SK-N-SH treated with all-trans-retinoic acid at 6 μM for 48 hours (cell line): ENCODE measurements around the gene TBC1D3B.

Experiments
- RARB ChIP-seq: fragments of 250-450 bp; sonication (Bioruptor Pico); IDR thresholded peaks from 2 replicates; pipeline ENCODE4 v1.8.0; 2021; ENCODE audit warnings: mild to moderate bottlenecking, moderate library complexity
- SNAI2 ChIP-seq: fragments of 250-450 bp; sonication (Bioruptor Pico); IDR thresholded peaks from 2 replicates; pipeline ENCODE4 v1.5.0; 2020; ENCODE audit warnings: mild to moderate bottlenecking, moderate library complexity
- TCF4 ChIP-seq: fragments of 250-450 bp; sonication (Bioruptor Pico); IDR thresholded peaks from 2 replicates; pipeline ENCODE4 v1.8.0; 2021; ENCODE audit warnings: mild to moderate bottlenecking, moderate library complexity, borderline replicate concordance
- ZC3H10 ChIP-seq: fragments of 250-450 bp; sonication (Bioruptor Pico); IDR thresholded peaks from 2 replicates; pipeline ENCODE4 v1.5.1; 2021; ENCODE audit warnings: mild to moderate bottlenecking, moderate library complexity
- ZNF565 ChIP-seq: fragments of 450-650 bp; formaldehyde crosslinking; conservative IDR thresholded peaks from 2 replicates; pipeline ENCODE4 v1.5.0; 2020; ENCODE audit warnings: low read depth, mild to moderate bottlenecking, moderate library complexity
- TF ChIP-seq, protein P1 (sequence below): fragments of 250-450 bp; sonication (Bioruptor Pico); IDR thresholded peaks from 2 replicates; pipeline ENCODE4 v1.8.0; 2020; ENCODE audit warnings: mild to moderate bottlenecking, moderate library complexity, borderline replicate concordance
- TF ChIP-seq, protein P2 (sequence below): fragments of 250-450 bp; sonication (Bioruptor Pico); IDR thresholded peaks from 2 replicates; pipeline ENCODE4 v1.8.0; 2021; ENCODE audit warnings: low read depth, mild to moderate bottlenecking, moderate library complexity, borderline replicate concordance
- TF ChIP-seq, protein P3 (sequence below): fragments of 250-450 bp; sonication (Bioruptor Pico); IDR thresholded peaks from 2 replicates; pipeline ENCODE4 v1.5.1; 2020; ENCODE audit warnings: low read depth, mild to moderate bottlenecking, moderate library complexity
- TF ChIP-seq, protein P4 (sequence below): fragments of 250-450 bp; sonication (Bioruptor Pico); IDR thresholded peaks from 2 replicates; pipeline ENCODE4 v1.5.1; 2021; ENCODE audit warnings: mild to moderate bottlenecking, moderate library complexity

DNA sequence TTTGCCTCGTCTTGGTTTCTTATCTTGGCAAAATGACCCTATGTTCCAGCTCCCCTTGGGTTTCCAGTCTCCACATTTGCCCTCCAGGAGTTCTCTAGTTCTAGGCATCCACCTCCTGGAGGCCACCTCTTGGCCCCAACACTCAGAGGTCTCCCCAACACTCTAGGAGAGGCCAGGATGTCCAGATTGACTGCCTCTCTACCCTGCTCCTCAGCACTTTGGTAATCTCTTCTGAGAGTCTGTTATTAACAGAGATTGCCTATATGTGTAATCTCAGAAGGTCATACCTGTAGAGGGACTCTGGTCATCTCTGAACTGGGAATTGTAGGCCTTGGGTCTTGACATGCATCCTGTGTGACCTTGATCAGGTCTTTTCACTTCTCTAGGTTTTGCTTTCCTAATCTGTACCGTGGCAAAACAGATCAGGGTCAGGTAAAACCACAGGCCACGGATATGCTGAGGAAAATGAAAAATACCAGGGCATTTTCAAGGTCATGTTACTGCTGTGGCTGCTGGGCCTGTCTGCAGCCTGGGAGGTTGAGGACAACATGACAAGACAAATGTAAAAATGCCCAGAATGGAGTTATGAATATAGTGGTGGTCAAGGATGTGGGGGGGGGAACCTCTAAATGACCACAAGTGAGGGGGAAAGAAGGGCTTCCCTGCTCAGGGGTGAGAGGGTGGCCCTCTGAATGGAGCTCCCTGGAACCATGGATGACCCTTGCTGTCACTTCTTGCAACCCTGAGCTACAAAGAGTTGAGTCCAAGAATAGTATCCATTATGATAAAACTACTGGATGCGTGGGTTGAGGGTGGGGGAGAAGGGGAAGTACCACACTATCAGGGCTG lies 29.4 kb upstream of the TBC1D3B start:
- TF ChIP-seq TCF4 (CRISPR knock-in tag) (no peak), SNAI2 (no peak), ZNF565 (CRISPR knock-in tag) (no peak), ZC3H10 (CRISPR knock-in tag) (no peak), RARB (CRISPR knock-in tag) (no peak)
- TF ChIP-seq, protein P1, sequence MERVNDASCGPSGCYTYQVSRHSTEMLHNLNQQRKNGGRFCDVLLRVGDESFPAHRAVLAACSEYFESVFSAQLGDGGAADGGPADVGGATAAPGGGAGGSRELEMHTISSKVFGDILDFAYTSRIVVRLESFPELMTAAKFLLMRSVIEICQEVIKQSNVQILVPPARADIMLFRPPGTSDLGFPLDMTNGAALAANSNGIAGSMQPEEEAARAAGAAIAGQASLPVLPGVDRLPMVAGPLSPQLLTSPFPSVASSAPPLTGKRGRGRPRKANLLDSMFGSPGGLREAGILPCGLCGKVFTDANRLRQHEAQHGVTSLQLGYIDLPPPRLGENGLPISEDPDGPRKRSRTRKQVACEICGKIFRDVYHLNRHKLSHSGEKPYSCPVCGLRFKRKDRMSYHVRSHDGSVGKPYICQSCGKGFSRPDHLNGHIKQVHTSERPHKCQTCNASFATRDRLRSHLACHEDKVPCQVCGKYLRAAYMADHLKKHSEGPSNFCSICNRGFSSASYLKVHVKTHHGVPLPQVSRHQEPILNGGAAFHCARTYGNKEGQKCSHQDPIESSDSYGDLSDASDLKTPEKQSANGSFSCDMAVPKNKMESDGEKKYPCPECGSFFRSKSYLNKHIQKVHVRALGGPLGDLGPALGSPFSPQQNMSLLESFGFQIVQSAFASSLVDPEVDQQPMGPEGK (CRISPR knock-in tag): no peak
- TF ChIP-seq, protein P2, sequence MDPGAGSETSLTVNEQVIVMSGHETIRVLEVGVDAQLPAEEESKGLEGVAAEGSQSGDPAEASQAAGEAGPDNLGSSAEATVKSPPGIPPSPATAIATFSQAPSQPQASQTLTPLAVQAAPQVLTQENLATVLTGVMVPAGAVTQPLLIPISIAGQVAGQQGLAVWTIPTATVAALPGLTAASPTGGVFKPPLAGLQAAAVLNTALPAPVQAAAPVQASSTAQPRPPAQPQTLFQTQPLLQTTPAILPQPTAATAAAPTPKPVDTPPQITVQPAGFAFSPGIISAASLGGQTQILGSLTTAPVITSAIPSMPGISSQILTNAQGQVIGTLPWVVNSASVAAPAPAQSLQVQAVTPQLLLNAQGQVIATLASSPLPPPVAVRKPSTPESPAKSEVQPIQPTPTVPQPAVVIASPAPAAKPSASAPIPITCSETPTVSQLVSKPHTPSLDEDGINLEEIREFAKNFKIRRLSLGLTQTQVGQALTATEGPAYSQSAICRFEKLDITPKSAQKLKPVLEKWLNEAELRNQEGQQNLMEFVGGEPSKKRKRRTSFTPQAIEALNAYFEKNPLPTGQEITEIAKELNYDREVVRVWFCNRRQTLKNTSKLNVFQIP (CRISPR knock-in tag): no peak
- TF ChIP-seq, protein P3, sequence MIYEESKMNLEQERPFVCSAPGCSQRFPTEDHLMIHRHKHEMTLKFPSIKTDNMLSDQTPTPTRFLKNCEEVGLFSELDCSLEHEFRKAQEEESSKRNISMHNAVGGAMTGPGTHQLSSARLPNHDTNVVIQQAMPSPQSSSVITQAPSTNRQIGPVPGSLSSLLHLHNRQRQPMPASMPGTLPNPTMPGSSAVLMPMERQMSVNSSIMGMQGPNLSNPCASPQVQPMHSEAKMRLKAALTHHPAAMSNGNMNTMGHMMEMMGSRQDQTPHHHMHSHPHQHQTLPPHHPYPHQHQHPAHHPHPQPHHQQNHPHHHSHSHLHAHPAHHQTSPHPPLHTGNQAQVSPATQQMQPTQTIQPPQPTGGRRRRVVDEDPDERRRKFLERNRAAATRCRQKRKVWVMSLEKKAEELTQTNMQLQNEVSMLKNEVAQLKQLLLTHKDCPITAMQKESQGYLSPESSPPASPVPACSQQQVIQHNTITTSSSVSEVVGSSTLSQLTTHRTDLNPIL (CRISPR knock-in tag): no peak
- TF ChIP-seq, protein P4, sequence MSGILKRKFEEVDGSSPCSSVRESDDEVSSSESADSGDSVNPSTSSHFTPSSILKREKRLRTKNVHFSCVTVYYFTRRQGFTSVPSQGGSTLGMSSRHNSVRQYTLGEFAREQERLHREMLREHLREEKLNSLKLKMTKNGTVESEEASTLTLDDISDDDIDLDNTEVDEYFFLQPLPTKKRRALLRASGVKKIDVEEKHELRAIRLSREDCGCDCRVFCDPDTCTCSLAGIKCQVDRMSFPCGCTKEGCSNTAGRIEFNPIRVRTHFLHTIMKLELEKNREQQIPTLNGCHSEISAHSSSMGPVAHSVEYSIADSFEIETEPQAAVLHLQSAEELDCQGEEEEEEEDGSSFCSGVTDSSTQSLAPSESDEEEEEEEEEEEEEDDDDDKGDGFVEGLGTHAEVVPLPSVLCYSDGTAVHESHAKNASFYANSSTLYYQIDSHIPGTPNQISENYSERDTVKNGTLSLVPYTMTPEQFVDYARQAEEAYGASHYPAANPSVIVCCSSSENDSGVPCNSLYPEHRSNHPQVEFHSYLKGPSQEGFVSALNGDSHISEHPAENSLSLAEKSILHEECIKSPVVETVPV (CRISPR knock-in tag): no peak
